ENCODE results near the gene VEGFB.

The VEGFB gene

DNA sequence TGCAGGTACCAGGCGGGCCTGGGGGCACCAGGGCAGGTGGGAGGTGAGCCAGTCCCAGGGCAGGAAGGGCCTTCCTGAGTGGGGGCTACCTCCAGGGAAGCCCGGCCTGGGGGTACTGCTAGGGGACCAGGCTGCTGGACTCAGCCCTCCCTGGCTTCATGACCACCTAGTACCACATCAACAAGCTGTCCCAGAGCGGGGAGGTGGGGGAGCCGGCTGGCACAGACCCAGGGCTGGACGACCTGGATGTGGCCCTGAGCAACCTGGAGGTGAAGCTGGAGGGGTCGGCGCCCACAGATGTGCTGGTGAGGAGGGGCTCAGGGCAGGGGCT, 15.1 kb upstream of the VEGFB start:
- TF ChIP-seq, protein P1, sequence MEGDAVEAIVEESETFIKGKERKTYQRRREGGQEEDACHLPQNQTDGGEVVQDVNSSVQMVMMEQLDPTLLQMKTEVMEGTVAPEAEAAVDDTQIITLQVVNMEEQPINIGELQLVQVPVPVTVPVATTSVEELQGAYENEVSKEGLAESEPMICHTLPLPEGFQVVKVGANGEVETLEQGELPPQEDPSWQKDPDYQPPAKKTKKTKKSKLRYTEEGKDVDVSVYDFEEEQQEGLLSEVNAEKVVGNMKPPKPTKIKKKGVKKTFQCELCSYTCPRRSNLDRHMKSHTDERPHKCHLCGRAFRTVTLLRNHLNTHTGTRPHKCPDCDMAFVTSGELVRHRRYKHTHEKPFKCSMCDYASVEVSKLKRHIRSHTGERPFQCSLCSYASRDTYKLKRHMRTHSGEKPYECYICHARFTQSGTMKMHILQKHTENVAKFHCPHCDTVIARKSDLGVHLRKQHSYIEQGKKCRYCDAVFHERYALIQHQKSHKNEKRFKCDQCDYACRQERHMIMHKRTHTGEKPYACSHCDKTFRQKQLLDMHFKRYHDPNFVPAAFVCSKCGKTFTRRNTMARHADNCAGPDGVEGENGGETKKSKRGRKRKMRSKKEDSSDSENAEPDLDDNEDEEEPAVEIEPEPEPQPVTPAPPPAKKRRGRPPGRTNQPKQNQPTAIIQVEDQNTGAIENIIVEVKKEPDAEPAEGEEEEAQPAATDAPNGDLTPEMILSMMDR (conservative IDR thresholded peaks at IDR 0.05; ENCODE audit: low read length): no peak
- no peak for TF ChIP-seq EZH2phosphoT487 (IDR thresholded peaks at IDR 0.05; ENCODE audit: borderline replicate concordance)
- H3K79me2 ChIP-seq (ENCODE audit: insufficient read depth, low read length): peaks cover 1% of the 10 kb centered on the region; the same call in 1 of the 2 replicates
- no peaks in the 10 kb centered on the region for H3K4me1 ChIP-seq (ENCODE audit: insufficient read depth, low read length, poor library complexity, severe bottlenecking)
- H4K20me1 ChIP-seq (ENCODE audit: insufficient read depth, low read length, poor library complexity, severe bottlenecking): no peaks in the 10 kb centered on the region
- no peak overlapping the region for H2AFZ ChIP-seq (ENCODE audit: low read length)
- no peaks in the 10 kb centered on the region for H3K27me3 ChIP-seq (ENCODE audit: insufficient read depth, low read length, poor library complexity, severe bottlenecking)
- no peaks in the 10 kb centered on the region for H3K9me3 ChIP-seq (ENCODE audit: insufficient read depth, low read depth, low read length)
- no peak overlapping the region for H3K4me2 ChIP-seq (ENCODE audit: low read depth, low read length, poor library complexity, severe bottlenecking)
- H3F3A ChIP-seq (ENCODE audit: low read depth): no peaks in the 10 kb centered on the region
- H3K9me2 ChIP-seq (replicated peaks; ENCODE audit: low read depth, low read length): no peaks in the 10 kb centered on the region
- no peak overlapping the region for H3K9ac ChIP-seq (ENCODE audit: low read depth, low read length, poor library complexity, severe bottlenecking)
- peaks cover 27% of the 10 kb centered on the region; the same call in 1 of the 2 replicates for H3K36me3 ChIP-seq (ENCODE audit: insufficient read depth, low read length)
- no peak overlapping the region for H3K4me3 ChIP-seq (ENCODE audit: low read length, poor library complexity, severe bottlenecking)

DNA sequence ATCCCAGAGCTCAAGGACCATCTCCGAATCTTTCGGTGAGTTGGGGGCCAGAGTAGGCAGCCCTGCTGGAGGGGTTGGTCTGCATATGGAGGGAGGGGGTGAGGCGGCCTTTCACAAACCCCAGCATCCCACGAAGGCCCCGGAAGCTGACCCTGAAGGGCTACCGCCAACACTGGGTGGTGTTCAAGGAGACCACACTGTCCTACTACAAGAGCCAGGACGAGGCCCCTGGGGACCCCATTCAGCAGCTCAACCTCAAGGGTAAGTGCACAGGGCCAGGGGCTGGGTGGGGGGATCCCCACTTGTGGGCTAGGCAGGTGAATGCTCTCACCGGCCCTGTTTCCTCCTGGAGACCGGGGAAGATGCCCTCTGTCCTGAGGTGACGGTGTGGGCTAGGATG, 14.6 kb upstream of the VEGFB start:
- Histone ChIP-seq H3K9me3 (ENCODE audit: insufficient read depth, low read depth, low read length) (no peaks in the 10 kb centered on the region), H3K9ac (ENCODE audit: low read depth, low read length, poor library complexity, severe bottlenecking) (no peak overlapping the region), H3K27me3 (ENCODE audit: insufficient read depth, low read length, poor library complexity, severe bottlenecking) (no peaks in the 10 kb centered on the region)

DNA sequence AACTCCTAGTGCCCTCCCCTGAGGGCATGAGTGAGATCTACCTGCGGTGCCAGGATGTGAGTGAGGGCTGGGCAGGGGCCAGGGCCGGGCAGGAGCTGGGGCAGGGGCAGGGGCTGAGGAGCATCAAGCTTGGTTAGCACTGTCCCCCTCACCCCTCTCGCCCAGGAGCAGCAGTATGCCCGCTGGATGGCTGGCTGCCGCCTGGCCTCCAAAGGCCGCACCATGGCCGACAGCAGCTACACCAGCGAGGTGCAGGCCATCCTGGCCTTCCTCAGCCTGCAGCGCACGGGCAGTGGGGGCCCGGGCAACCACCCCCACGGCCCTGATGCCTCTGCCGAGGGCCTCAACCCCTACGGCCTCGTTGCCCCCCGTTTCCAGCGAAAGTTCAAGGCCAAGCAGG, 14.1 kb upstream of the VEGFB start:
- no peaks in the 10 kb centered on the region for H3F3A ChIP-seq (ENCODE audit: low read depth)
- H4K20me1 ChIP-seq (ENCODE audit: insufficient read depth, low read length, poor library complexity, severe bottlenecking): peaks cover 7% of the 10 kb centered on the region
- H3K4me1 ChIP-seq (ENCODE audit: insufficient read depth, low read length, poor library complexity, severe bottlenecking): peaks cover 6% of the 10 kb centered on the region
- H3K4me3 ChIP-seq (ENCODE audit: low read length, poor library complexity, severe bottlenecking): no peak overlapping the region
- H3K9me3 ChIP-seq (ENCODE audit: insufficient read depth, low read depth, low read length): no peaks in the 10 kb centered on the region
- H3K36me3 ChIP-seq (ENCODE audit: insufficient read depth, low read length): peaks cover 27% of the 10 kb centered on the region; the same call in 1 of the 2 replicates
- no peak overlapping the region for H3K4me2 ChIP-seq (ENCODE audit: low read depth, low read length, poor library complexity, severe bottlenecking)
- no peaks in the 10 kb centered on the region for H3K27me3 ChIP-seq (ENCODE audit: insufficient read depth, low read length, poor library complexity, severe bottlenecking)
- H3K9me2 ChIP-seq (replicated peaks; ENCODE audit: low read depth, low read length): no peaks in the 10 kb centered on the region
- peaks cover 11% of the 10 kb centered on the region for H3K79me2 ChIP-seq (ENCODE audit: insufficient read depth, low read length)
- no peak overlapping the region for H2AFZ ChIP-seq (ENCODE audit: low read length)
- no peak overlapping the region for H3K9ac ChIP-seq (ENCODE audit: low read depth, low read length, poor library complexity, severe bottlenecking)
- TF ChIP-seq EZH2phosphoT487 (IDR thresholded peaks at IDR 0.05; ENCODE audit: borderline replicate concordance): no peak
- TF ChIP-seq, protein P1 (conservative IDR thresholded peaks at IDR 0.05; ENCODE audit: low read length): no peak

More for the DNA sequence above, 14.6 kb upstream of the VEGFB start:
- Histone ChIP-seq H3K4me3 (ENCODE audit: low read length, poor library complexity, severe bottlenecking) (no peak overlapping the region), H3K9me2 (replicated peaks; ENCODE audit: low read depth, low read length) (no peaks in the 10 kb centered on the region), H4K20me1 (ENCODE audit: insufficient read depth, low read length, poor library complexity, severe bottlenecking) (peaks cover 2% of the 10 kb centered on the region), H3K4me1 (ENCODE audit: insufficient read depth, low read length, poor library complexity, severe bottlenecking) (peaks cover 1% of the 10 kb centered on the region), H3K79me2 (ENCODE audit: insufficient read depth, low read length) (peaks cover 5% of the 10 kb centered on the region; the same call in 1 of the 2 replicates), H3K4me2 (ENCODE audit: low read depth, low read length, poor library complexity, severe bottlenecking) (no peak overlapping the region), H2AFZ (ENCODE audit: low read length) (no peak overlapping the region), H3F3A (ENCODE audit: low read depth) (no peaks in the 10 kb centered on the region), H3K36me3 (ENCODE audit: insufficient read depth, low read length) (peaks cover 27% of the 10 kb centered on the region; the same call in 1 of the 2 replicates)
- TF ChIP-seq, protein P1 (conservative IDR thresholded peaks at IDR 0.05; ENCODE audit: low read length): no peak
